ENCODE data around the gene AIG1.
"Not testable (repeated sequence)": the region's sequence is repeated elsewhere in the genome, so short reads cannot be mapped to it uniquely, and the experiment has no call there.

AIG1 gene

DNA sequence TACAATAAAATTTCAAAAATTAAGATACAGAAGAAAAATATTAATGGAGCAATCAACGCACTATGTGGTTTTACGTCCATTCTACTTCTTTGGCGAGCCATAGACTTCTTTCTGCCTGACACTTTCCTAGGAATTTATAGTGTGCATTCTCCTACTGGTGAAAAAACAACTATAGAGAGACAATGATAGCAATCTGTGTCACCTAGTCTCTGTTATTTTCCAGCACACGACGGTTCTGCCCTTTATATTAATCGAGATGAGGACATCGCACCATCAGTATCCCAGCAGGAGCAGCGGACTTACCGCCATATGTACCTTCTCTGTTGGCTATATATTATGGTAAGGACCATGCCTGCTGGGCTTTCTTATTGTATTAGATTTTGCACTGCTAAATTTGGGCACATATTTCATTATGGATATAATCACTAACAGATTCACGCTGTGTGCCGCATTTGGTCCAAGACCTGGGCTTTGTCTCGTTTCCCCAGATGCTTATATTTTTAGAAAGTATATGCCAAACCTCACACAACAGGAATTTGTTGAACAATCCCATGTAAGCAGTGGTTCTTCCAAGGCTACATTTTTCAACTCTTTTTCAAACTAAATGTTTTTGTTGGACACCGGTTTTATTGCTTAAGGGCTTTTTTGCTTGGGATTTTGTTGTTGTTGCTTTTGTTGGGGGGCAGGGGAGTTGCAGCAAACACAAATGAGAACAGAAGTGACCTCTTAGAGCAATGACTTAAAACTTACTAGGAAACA lies 223.4 kb downstream of the AIG1 start:
- no peak overlapping the region for H3K9ac ChIP-seq (ENCODE audit: low read depth, low read length)
- H3K9me3 ChIP-seq (ENCODE audit: control insufficient read depth, insufficient read depth, low read length), result no peaks in the 10 kb centered on the region
- H3K36me3 ChIP-seq (ENCODE audit: insufficient read depth, low read length), result no peaks in the 10 kb centered on the region
- peaks cover 15% of the 10 kb centered on the region; the same call in 1 of the 2 replicates for H3K4me1 ChIP-seq (ENCODE audit: insufficient read depth, low read length)

DNA sequence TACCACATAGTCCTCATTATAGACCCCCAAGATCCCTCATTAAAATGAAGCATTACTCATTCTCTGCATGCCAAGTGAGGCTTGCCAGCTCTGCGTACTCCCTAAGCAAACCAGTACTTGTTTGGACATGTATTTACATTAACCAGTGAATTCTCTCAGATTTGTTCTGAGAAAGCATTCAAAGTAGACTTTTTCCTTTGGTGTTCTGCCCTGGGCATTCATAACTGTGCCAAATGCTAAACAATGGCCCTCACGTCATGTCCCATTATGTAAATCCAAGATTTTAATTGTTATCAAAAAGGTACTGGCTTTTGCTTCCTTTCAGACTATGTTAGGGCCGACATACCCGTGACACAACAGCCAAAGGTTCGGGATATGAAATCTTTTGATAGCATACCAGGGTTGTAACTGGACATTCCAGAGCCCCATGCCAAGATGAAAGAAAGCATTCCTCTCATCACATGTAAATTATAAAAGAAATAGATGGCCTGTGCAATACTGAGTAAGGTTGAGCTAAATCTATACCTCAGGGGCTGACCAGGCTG lies 225.6 kb downstream of the AIG1 start:
- H3K9me3 ChIP-seq (ENCODE audit: control insufficient read depth, insufficient read depth, low read length), result no peaks in the 10 kb centered on the region
- H3K4me1 ChIP-seq (ENCODE audit: insufficient read depth, low read length), result peaks cover 29% of the 10 kb centered on the region
- H3K9ac ChIP-seq (ENCODE audit: low read depth, low read length), result no peak overlapping the region
- no peaks in the 10 kb centered on the region for H3K36me3 ChIP-seq (ENCODE audit: insufficient read depth, low read length)

DNA sequence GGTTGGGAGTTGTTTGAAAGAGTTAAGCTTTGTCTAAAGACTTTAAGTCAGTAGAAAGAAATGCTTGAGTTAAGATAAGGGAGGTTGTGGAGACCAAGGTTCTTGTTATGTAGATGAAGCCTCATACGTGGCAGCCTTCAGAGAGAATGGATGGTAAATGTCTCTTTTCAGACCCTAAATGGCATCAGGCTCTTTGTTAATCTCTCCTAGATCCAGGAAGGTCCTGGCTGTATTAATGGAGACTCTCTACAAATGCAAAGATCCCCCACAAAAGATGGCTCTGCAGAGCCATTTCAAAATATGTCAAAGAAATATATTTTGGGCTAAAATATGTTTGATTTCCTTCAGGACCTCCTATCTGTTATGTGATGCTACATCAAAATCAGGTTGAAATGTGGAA lies 228.2 kb downstream of the AIG1 start:
- no peaks in the 10 kb centered on the region for H3K9me3 ChIP-seq (ENCODE audit: control insufficient read depth, insufficient read depth, low read length)
- no peak overlapping the region for H3K9ac ChIP-seq (ENCODE audit: low read depth, low read length)
- peaks cover 29% of the 10 kb centered on the region for H3K4me1 ChIP-seq (ENCODE audit: insufficient read depth, low read length)
- H3K36me3 ChIP-seq (ENCODE audit: insufficient read depth, low read length), result no peaks in the 10 kb centered on the region

DNA sequence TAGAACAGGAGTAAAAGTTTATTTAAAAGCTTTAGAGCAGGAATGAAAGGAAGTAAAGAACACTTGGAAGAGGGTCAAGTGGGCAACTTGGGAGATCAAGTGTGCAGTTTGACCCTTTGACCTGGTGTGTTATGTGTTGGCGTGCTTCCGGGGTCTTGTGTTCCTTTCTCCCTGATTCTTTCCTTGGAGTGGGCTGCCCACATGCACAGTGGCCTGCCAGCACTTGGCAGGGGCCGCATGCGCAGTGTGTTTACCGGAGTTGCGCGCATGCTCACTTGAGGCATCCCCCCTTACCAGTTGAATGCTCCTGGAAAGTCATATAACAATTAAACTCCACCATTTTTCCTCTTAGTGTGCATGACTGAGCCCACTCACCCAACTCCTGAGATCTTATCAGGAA lies 229.5 kb downstream of the AIG1 start:
- H3K36me3 ChIP-seq (ENCODE audit: insufficient read depth, low read length), result no peaks in the 10 kb centered on the region
- peaks cover 29% of the 10 kb centered on the region for H3K4me1 ChIP-seq (ENCODE audit: insufficient read depth, low read length)
- H3K9ac ChIP-seq (ENCODE audit: low read depth, low read length), result no peak overlapping the region

DNA sequence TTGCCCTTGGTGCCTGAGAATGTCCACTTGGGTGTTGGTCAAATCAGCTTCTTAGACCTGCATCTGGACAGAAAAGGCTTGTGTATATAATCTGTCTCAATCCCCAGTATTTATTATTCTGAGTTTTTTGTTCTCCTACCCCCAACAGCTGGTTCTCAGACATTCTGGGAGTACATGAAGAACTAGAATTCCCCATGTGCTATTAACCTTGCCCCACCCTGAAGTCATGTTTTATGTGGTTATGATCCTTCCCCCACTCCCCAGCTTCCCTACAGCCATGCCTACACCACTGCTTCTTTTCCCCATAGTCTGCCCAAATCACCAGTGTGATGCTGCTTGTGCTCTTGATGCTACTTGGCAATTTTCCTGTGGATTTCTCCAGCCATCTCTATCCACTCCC lies 232.8 kb downstream of the AIG1 start:
- Histone ChIP-seq H3K36me3 (ENCODE audit: insufficient read depth, low read length) (no peaks in the 10 kb centered on the region; the same call in 1 of the 2 replicates), H3K9ac (ENCODE audit: low read depth, low read length) (no peak overlapping the region), H3K9me3 (ENCODE audit: control insufficient read depth, insufficient read depth, low read length) (no peaks in the 10 kb centered on the region), H3K4me1 (ENCODE audit: insufficient read depth, low read length) (peaks cover 17% of the 10 kb centered on the region)

More for the DNA sequence above, 229.5 kb downstream of the AIG1 start:
- no peaks in the 10 kb centered on the region for H3K9me3 ChIP-seq (ENCODE audit: control insufficient read depth, insufficient read depth, low read length)

DNA sequence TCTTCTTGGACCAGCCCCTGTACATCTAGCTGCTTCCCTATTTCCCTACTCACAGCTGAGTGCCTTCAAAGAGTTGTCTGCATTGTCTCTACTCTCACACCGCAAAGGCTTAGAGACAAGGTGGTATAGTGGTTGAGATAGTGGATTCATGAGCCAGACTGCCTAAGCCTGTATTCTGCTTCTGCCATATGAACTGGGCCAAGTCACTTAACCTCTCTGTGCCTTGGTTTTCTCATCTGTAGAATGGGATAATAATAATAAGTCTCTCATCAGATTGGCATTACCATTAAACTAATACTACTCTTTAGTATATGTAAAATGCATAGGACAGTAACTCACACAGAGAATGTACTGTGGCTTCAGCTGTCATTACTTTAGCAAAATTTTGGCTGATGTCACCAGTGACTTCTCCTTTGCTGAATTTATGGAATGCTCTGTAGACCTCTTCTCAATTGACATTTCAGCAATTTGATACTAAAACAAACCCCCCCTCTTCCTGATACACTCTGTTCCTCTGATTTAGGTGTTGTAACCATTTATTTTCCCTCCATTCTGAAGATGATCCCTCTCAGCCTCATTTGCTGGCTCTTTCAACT lies 233.7 kb downstream of the AIG1 start:
- Histone ChIP-seq H3K4me1 (ENCODE audit: insufficient read depth, low read length) (peaks cover 11% of the 10 kb centered on the region), H3K9ac (ENCODE audit: low read depth, low read length) (no peak overlapping the region), H3K9me3 (ENCODE audit: control insufficient read depth, insufficient read depth, low read length) (no peaks in the 10 kb centered on the region), H3K36me3 (ENCODE audit: insufficient read depth, low read length) (no peaks in the 10 kb centered on the region; the same call in 1 of the 2 replicates)

DNA sequence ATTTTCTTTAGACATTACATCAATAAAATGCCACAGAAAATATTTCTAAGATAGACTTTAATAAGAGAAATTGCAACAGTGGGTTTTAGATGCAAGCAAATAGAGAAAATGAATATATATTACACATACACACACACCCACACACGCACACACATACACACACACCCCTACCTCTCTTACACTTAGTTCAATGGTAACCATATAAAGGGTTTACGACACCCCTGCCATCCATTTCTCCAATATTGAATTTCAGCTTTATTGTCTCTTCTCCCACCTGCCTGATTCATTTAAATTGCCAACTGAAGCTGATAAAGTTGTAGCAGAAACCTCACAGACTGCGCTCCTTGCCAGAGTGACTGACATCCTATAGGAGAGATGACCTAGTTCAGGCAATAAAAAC lies 235.2 kb downstream of the AIG1 start:
- Histone ChIP-seq H3K36me3 (ENCODE audit: insufficient read depth, low read length) (no peaks in the 10 kb centered on the region; the same call in 1 of the 2 replicates), H3K4me1 (ENCODE audit: insufficient read depth, low read length) (no peaks in the 10 kb centered on the region; the same call in 1 of the 2 replicates), H3K9ac (ENCODE audit: low read depth, low read length) (no peak overlapping the region), H3K9me3 (ENCODE audit: control insufficient read depth, insufficient read depth, low read length) (no peaks in the 10 kb centered on the region)

DNA sequence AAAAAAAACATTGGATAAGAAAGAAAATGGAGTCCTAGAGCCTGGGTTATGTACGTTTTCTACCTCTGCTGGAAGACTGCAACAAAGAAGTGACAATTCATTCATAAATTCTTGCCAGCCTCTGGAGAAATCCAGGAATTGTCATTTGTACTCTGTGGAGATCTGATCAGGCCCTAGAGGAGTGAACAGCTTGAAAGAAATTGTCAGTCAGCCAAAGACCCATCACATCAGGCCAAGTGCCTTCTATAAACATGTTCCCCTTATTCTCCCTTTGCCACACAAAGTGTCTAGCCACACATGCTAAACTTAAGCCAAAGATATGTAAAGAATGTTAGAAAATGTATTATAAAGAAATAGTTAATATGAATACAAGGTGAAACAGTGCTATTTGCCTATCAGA lies 237.4 kb downstream of the AIG1 start:
- no peaks in the 10 kb centered on the region; the same call in 1 of the 2 replicates for H3K36me3 ChIP-seq (ENCODE audit: insufficient read depth, low read length)
- no peaks in the 10 kb centered on the region for H3K9me3 ChIP-seq (ENCODE audit: control insufficient read depth, insufficient read depth, low read length)
- H3K4me1 ChIP-seq (ENCODE audit: insufficient read depth, low read length), result no peaks in the 10 kb centered on the region
- no peak overlapping the region for H3K9ac ChIP-seq (ENCODE audit: low read depth, low read length)

DNA sequence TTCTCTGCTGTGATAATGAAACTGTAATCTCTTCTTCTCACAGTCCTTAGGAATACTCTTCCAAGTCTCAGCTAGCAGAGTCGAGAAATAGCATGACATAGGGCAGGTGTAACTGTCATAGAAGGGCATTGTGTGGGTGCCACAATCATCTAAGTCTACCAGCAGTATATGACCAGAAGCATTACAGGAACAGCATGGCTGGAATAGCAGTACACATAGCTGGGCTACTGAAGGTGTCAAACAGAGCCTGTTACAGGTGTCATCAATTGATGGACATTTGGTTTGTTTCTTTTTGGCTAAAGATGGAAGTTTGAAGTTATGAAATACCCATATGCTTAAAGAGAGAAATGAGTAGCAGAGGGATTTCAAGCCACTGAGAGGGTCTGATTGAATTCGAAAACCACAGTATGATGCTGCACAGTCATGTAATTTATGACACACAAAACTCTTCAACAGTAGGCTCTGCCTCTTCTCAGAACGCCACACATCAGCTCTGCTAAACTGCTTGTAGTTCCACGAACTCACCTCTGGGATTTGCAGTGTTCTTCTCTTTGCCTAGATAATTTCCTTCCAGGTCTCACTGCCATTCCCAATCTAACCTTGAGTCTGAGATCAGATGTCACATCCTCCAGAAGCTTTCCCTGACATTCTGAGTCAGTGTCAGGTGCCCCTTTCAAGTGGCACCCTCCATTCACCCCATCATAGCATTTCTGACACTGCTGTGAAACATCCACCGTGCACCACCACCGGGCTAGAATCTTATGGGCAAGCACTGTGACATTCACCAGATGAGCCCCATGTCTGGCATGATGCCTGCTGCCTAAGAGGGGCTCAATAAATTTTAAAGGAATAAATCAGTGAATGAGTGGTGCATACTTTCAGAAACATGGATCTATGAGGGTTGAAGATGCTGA lies 238.8 kb downstream of the AIG1 start:
- no peaks in the 10 kb centered on the region; the same call in 1 of the 2 replicates for H3K36me3 ChIP-seq (ENCODE audit: insufficient read depth, low read length)
- no peak overlapping the region for H3K9ac ChIP-seq (ENCODE audit: low read depth, low read length)
- no peaks in the 10 kb centered on the region for H3K4me1 ChIP-seq (ENCODE audit: insufficient read depth, low read length)
- H3K9me3 ChIP-seq (ENCODE audit: control insufficient read depth, insufficient read depth, low read length), result no peaks in the 10 kb centered on the region

DNA sequence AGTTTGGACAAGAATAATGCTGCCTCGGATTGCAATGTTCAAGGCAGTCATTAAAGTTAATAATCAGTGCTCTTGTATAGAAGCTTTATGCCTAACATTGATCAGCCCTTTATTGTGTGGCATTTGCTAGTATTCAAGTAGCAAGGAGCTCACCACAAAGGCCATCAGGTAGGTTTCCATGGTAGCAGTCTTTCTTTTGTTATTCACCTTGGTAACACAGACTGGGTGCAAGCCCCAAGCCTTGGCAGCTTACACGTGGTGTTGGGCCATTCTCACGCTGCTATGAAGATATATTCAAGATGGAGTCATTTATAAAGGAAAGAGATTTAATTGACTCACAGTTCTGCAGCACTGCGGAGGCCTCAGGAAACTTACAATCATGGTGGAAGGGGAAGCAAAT lies 240.5 kb downstream of the AIG1 start:
- no peak overlapping the region for H3K9ac ChIP-seq (ENCODE audit: low read depth, low read length)
- H3K4me1 ChIP-seq (ENCODE audit: insufficient read depth, low read length), result no peaks in the 10 kb centered on the region
- no peaks in the 10 kb centered on the region; the same call in 1 of the 2 replicates for H3K36me3 ChIP-seq (ENCODE audit: insufficient read depth, low read length)
- no peaks in the 10 kb centered on the region for H3K9me3 ChIP-seq (ENCODE audit: control insufficient read depth, insufficient read depth, low read length)

DNA sequence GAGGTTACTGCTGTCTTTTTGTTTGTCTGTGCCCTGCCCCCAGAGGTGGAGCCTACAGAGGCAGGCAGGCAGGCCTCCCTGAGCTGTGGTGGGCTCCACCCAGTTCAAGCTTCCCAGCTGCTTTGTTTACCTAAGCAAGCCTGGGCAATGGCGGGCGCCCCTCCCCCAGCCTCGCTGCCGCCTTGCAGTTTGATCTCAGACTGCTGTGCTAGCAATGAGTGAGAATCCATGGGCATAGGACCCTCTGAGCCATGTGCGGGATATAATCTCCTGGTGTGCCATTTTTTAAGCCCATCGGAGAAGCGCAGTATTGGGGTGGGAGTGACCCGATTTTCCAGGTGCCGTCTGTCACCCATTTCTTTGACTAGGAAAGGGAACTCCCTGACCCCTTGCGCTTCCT lies 247.1 kb downstream of the AIG1 start:
- not testable (repeated sequence) for H3K36me3 ChIP-seq (ENCODE audit: insufficient read depth, low read length); H3K9ac ChIP-seq (ENCODE audit: low read depth, low read length); H3K4me1 ChIP-seq (ENCODE audit: insufficient read depth, low read length); H3K9me3 ChIP-seq (ENCODE audit: control insufficient read depth, insufficient read depth, low read length)

DNA sequence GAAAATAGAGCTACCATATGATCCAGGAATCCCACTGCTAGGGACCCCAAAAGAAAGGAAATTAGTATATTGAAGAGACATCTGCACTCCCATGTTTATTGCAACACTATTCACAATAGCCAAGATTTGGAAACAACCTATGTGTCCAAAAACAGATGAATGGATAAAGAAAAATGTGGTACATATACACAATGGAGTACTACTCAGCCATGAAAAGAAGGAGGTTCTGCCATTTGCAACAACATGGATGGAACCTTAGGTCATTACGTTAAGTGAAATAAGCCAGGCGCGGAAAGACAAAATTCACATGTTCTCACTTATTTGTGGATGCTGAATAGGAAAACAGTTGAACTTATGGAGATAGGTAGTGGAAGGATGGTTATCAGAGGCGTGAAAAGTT lies 252.5 kb downstream of the AIG1 start:
- H3K36me3 ChIP-seq (ENCODE audit: insufficient read depth, low read length), result no peaks in the 10 kb centered on the region
- H3K9me3 ChIP-seq (ENCODE audit: control insufficient read depth, insufficient read depth, low read length), result peaks cover 5% of the 10 kb centered on the region
- no peaks in the 10 kb centered on the region for H3K4me1 ChIP-seq (ENCODE audit: insufficient read depth, low read length)
- no peak overlapping the region for H3K9ac ChIP-seq (ENCODE audit: low read depth, low read length)

DNA sequence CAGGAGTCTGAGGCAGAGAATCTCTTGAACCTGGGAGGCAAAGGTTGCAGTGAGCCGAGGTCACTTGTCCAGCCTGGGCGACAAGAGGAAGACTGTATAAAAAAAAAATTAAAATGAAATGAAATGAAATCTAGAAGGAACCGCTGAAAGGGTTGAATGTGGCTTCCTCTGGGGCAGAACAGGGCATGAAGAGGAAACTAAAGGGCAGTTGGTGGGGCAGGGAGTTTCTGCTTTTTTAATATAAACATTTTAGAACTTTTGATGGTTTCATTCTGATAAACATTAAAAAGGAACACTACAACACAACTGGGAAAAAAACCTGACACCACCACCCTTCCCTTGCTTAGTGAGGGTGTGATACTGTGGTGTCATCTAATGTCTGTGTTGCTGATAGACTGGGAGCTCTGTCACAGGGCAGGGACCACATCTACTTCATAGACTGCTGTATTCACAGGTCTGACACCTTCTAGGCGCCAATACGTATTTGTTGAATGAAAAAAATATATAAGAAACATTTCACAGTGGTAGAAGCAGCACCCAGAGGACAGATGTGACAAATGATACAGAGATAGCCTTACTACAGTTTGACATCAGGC lies 260.9 kb downstream of the AIG1 start:
- Histone ChIP-seq H3K9me3 (ENCODE audit: control insufficient read depth, insufficient read depth, low read length) (no peaks in the 10 kb centered on the region), H3K36me3 (ENCODE audit: insufficient read depth, low read length) (no peaks in the 10 kb centered on the region), H3K4me1 (ENCODE audit: insufficient read depth, low read length) (no peaks in the 10 kb centered on the region)

DNA sequence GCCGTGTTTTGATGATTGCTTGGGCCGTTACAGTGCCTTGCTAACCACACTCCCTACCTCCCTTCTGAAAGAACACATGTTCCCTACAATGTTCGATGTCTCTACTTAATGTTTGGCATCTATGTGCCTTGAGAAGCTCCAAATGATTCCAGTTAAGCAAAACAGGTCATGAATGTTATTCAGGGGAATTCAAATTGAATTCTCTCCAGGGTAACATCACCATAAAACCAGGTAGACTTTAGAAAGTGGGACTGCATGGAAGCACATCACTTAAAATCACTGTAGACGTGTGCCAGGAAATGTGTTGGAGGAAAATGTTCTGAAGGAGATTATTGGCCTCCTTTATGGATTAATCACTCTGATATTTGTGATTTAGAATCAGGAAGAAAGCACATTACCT lies 261.7 kb downstream of the AIG1 start:
- Histone ChIP-seq H3K4me1 (ENCODE audit: insufficient read depth, low read length) (no peaks in the 10 kb centered on the region), H3K9me3 (ENCODE audit: control insufficient read depth, insufficient read depth, low read length) (no peaks in the 10 kb centered on the region), H3K9ac (ENCODE audit: low read depth, low read length) (no peak overlapping the region), H3K36me3 (ENCODE audit: insufficient read depth, low read length) (no peaks in the 10 kb centered on the region)

More for the DNA sequence above, 260.9 kb downstream of the AIG1 start:
- no peak overlapping the region for H3K9ac ChIP-seq (ENCODE audit: low read depth, low read length)

Measured in ES-I3 (cell line).